GM18909 (cell line): ENCODE results near the gene FBN3.
"Not testable (repeated sequence)": the region's sequence is repeated elsewhere in the genome, so short reads cannot be mapped to it uniquely, and the experiment has no call there.

Experiments used
- ATAC-seq: cut with Tn5 transposase; IDR thresholded peaks from one replicate; pipeline ENCODE4 v1.9.1; 2021; ENCODE audit warnings: mild to moderate bottlenecking; ENCODE audit not compliant: unreplicated experiment, poor library complexity

FBN3 gene

GRCh38 chr19:8033287-8034177 is 115.9 kb downstream of the FBN3 start:
- ATAC-seq = not testable (repeated sequence)

- no peak for ATAC-seq
These were observed 118.4 kb downstream of the FBN3 start for GRCh38 chr19:8030960-8031359.

- ATAC-seq = no peak
These were observed 120.4 kb downstream of the FBN3 start for GRCh38 chr19:8028951-8029491.

- ATAC-seq = no peak
These were observed 124.1 kb downstream of the FBN3 start for GRCh38 chr19:8025316-8025715.

GRCh38 chr19:8024256-8024655 is 125.1 kb downstream of the FBN3 start:
- not testable (repeated sequence) for ATAC-seq

GRCh38 chr19:8023371-8023770 is 126.0 kb downstream of the FBN3 start:
- no peak for ATAC-seq

- no peak for ATAC-seq
These were observed 127.1 kb downstream of the FBN3 start for GRCh38 chr19:8022275-8022674.

GRCh38 chr19:8021374-8021773 is 128.0 kb downstream of the FBN3 start:
- ATAC-seq = no peak

- no peak for ATAC-seq
These were observed 128.7 kb downstream of the FBN3 start for GRCh38 chr19:8020681-8021080.

GRCh38 chr19:8017808-8018207 is 131.6 kb downstream of the FBN3 start:
- no peak for ATAC-seq
